GM23338 (cell line): ENCODE data around the gene GNL3. TPM values are rescaled to one million over a fixed set of nuclear protein-coding genes. Genes with fewer than 3 reads are reported as not detected.

ENCODE experiments used
- ZNF331 ChIP-seq: fragments of 250-450 bp; sonication (Bioruptor Pico); IDR thresholded peaks from 2 replicates; pipeline ENCODE4 v1.5.0; 2020; ENCODE audit warnings: low read depth, mild to moderate bottlenecking, moderate library complexity
- ZNF462 ChIP-seq: fragments of 250-450 bp; sonication (Bioruptor Pico); IDR thresholded peaks from 2 replicates; pipeline ENCODE4 v1.5.0; 2020; ENCODE audit warnings: mild to moderate bottlenecking, moderate library complexity
- polyA plus RNA-seq: library from polyadenylated mRNA; unstranded; fragments of >200 nt; fragmentation: Nextera tagmentation; extraction: Ambion mirVana; gene quantifications from 2 replicates; pipeline ENCODE4 v1.2.1, GENCODE V29; 2016
- total RNA-seq: library from RNA; depleted of rRNA; stranded (reverse); fragments of >200 nt; shearing (Covaris generic); gene quantifications from 2 replicates; pipeline ENCODE4 v1.2.3, GENCODE V29; 2014
- TF ChIP-seq, protein P1 (sequence below): IDR thresholded peaks from one replicate; pipeline ENCODE4 v1.6.1; 2018; ENCODE audit warnings: antibody characterized with exemption; ENCODE audit not compliant: unreplicated experiment
- TF ChIP-seq, protein P2 (sequence below), 2 experiments: fragments of 200-600 bp in 1 of 2; sonication (generic) in 1 of 2; conservative IDR thresholded peaks; 2 replicates each; pipeline versions ENCODE4 v1.5.1 to v1.6.1; 2016 to 2017; ENCODE audit warnings: antibody characterized with exemption in 2 of 2, low read depth in 2 of 2, mild to moderate bottlenecking in 2 of 2, moderate library complexity in 1 of 2

GNL3 gene
- total and polyA plus RNA-seq, 2 experiments from 2014 or later = 169 to 205 TPM

GRCh38 chr3:52670621-52671521 lies 15.0 kb upstream of the GNL3 start (continued):
- TF ChIP-seq ZNF462 = no peak
- TF ChIP-seq, protein P1, sequence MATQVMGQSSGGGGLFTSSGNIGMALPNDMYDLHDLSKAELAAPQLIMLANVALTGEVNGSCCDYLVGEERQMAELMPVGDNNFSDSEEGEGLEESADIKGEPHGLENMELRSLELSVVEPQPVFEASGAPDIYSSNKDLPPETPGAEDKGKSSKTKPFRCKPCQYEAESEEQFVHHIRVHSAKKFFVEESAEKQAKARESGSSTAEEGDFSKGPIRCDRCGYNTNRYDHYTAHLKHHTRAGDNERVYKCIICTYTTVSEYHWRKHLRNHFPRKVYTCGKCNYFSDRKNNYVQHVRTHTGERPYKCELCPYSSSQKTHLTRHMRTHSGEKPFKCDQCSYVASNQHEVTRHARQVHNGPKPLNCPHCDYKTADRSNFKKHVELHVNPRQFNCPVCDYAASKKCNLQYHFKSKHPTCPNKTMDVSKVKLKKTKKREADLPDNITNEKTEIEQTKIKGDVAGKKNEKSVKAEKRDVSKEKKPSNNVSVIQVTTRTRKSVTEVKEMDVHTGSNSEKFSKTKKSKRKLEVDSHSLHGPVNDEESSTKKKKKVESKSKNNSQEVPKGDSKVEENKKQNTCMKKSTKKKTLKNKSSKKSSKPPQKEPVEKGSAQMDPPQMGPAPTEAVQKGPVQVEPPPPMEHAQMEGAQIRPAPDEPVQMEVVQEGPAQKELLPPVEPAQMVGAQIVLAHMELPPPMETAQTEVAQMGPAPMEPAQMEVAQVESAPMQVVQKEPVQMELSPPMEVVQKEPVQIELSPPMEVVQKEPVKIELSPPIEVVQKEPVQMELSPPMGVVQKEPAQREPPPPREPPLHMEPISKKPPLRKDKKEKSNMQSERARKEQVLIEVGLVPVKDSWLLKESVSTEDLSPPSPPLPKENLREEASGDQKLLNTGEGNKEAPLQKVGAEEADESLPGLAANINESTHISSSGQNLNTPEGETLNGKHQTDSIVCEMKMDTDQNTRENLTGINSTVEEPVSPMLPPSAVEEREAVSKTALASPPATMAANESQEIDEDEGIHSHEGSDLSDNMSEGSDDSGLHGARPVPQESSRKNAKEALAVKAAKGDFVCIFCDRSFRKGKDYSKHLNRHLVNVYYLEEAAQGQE = no peak
- TF ChIP-seq ZNF331 = no peak
- TF ChIP-seq, protein P2, sequence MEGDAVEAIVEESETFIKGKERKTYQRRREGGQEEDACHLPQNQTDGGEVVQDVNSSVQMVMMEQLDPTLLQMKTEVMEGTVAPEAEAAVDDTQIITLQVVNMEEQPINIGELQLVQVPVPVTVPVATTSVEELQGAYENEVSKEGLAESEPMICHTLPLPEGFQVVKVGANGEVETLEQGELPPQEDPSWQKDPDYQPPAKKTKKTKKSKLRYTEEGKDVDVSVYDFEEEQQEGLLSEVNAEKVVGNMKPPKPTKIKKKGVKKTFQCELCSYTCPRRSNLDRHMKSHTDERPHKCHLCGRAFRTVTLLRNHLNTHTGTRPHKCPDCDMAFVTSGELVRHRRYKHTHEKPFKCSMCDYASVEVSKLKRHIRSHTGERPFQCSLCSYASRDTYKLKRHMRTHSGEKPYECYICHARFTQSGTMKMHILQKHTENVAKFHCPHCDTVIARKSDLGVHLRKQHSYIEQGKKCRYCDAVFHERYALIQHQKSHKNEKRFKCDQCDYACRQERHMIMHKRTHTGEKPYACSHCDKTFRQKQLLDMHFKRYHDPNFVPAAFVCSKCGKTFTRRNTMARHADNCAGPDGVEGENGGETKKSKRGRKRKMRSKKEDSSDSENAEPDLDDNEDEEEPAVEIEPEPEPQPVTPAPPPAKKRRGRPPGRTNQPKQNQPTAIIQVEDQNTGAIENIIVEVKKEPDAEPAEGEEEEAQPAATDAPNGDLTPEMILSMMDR (conservative IDR thresholded peaks at IDR 0.05; ENCODE audit: low read depth in 2 of 2) = no peak
